Neuronal stem cell (in vitro differentiated cells): Measurements from ENCODE around the gene HOXC9.

ENCODE experiments used
- DNase-seq: peaks from one replicate; pipeline ENCODE4 v3.0.0-alpha.2; 2013; ENCODE audit warnings: low spot score
- H2AFZ ChIP-seq: one replicate; pipeline ENCODE4 v1.6.1; 2013; ENCODE audit warnings: mild to moderate bottlenecking, low read length, inconsistent platforms
- H2AK5ac ChIP-seq: 2 replicates; pipeline ENCODE4 v1.6.1; 2013; ENCODE audit warnings: low read depth, mild to moderate bottlenecking, inconsistent platforms, low read length, moderate library complexity, mixed read lengths
- H2BK120ac ChIP-seq: 2 replicates; pipeline ENCODE4 v1.6.1; 2013; ENCODE audit warnings: low read depth, mild to moderate bottlenecking, inconsistent platforms, low read length, moderate library complexity, mixed read lengths
- H2BK12ac ChIP-seq: one replicate; pipeline ENCODE4 v1.6.1; 2013; ENCODE audit warnings: low read length, inconsistent platforms
- H2BK15ac ChIP-seq: 2 replicates; pipeline ENCODE4 v1.6.1; 2013; ENCODE audit warnings: mild to moderate bottlenecking, low read length, inconsistent platforms, mixed read lengths
- H2BK5ac ChIP-seq: one replicate; pipeline ENCODE4 v1.6.1; 2013; ENCODE audit warnings: inconsistent platforms, mild to moderate bottlenecking, low read length, moderate library complexity
- H3K14ac ChIP-seq: one replicate; pipeline ENCODE4 v1.6.1; 2013; ENCODE audit warnings: low read length, inconsistent platforms
- H3K18ac ChIP-seq: 2 replicates; pipeline ENCODE4 v1.6.1; 2013; ENCODE audit warnings: low read length, inconsistent platforms
- H3K23ac ChIP-seq: 2 replicates; pipeline ENCODE4 v1.6.1; 2013; ENCODE audit warnings: low read depth, mild to moderate bottlenecking, mixed read lengths, low read length, inconsistent platforms; ENCODE audit not compliant: poor library complexity
- H3K27ac ChIP-seq: replicated peaks from 3 replicates; pipeline ENCODE4 v1.5.1; 2013; ENCODE audit warnings: low read length, inconsistent platforms
- H3K27me3 ChIP-seq, 3 experiments: 2 replicates each; pipeline ENCODE4 v1.6.1; 2013; ENCODE audit warnings: low read length in 3 of 3, mild to moderate bottlenecking in 2 of 3, inconsistent platforms in 1 of 3, low read depth in 1 of 3, mixed read lengths in 1 of 3, moderate library complexity in 1 of 3; ENCODE audit not compliant: control insufficient read depth in 3 of 3, insufficient read depth in 3 of 3
- H3K36me3 ChIP-seq, 2 donors: replicated peaks in 1 of 2; 2 replicates each; pipeline ENCODE4 v1.6.1; 2013; ENCODE audit warnings: low read length in 2 of 2; ENCODE audit not compliant: control insufficient read depth in 2 of 2, insufficient read depth in 2 of 2
- H3K4ac ChIP-seq: 2 replicates; pipeline ENCODE4 v1.6.1; 2013; ENCODE audit warnings: inconsistent platforms, mild to moderate bottlenecking, low read length, moderate library complexity
- H3K4me1 ChIP-seq, 2 donors: 1 replicate in 1 of 2; 2 replicates in 1 of 2; pipeline ENCODE4 v1.6.1; 2013; ENCODE audit warnings: low read length in 2 of 2, low read depth in 1 of 2; ENCODE audit not compliant: control insufficient read depth in 2 of 2, insufficient read depth in 1 of 2
- H3K4me2 ChIP-seq: one replicate; pipeline ENCODE4 v1.6.1; 2013; ENCODE audit warnings: mild to moderate bottlenecking, low read length, inconsistent platforms; ENCODE audit not compliant: insufficient read depth, poor library complexity, severe bottlenecking
- H3K4me3 ChIP-seq, 2 donors: 2 replicates each; pipeline ENCODE4 v1.5.1; 2013; ENCODE audit warnings: low read length in 2 of 2, mild to moderate bottlenecking in 2 of 2, inconsistent platforms in 1 of 2, moderate library complexity in 1 of 2
- H3K79me1 ChIP-seq: one replicate; pipeline ENCODE4 v1.6.1; 2013; ENCODE audit warnings: low read depth, mild to moderate bottlenecking, inconsistent platforms, low read length, moderate library complexity
- H3K9ac ChIP-seq: one replicate; pipeline ENCODE4 v1.6.1; 2013; ENCODE audit warnings: mild to moderate bottlenecking, low read depth, low read length, inconsistent platforms; ENCODE audit not compliant: poor library complexity
- H3K9me3 ChIP-seq, 2 donors: replicated peaks in 1 of 2; 2 replicates each; pipeline versions ENCODE3 to v1.6.1; 2013; ENCODE audit warnings: low read length in 2 of 2, mild to moderate bottlenecking in 2 of 2, inconsistent platforms in 1 of 2, low read depth in 1 of 2, mixed read lengths in 1 of 2, moderate library complexity in 1 of 2; ENCODE audit not compliant: control insufficient read depth in 2 of 2, insufficient read depth in 1 of 2
- H4K8ac ChIP-seq: one replicate; pipeline ENCODE4 v1.6.1; 2013; ENCODE audit warnings: low read depth, mild to moderate bottlenecking, inconsistent platforms, low read length, moderate library complexity
- H4K91ac ChIP-seq: one replicate; pipeline ENCODE4 v1.6.1; 2013; ENCODE audit warnings: low read length, low read depth, mild to moderate bottlenecking, inconsistent platforms; ENCODE audit not compliant: poor library complexity
- WGBS, 2 donors: extraction: QIAGEN DNeasy Blood & Tissue Kit; methylation state at CpG; one replicate each; pipeline ENCODE4 v1.1.7; 2013; ENCODE audit warnings: missing lambda C conversion rate in 2 of 2, mixed read lengths in 1 of 2; ENCODE audit not compliant: insufficient read length in 2 of 2, insufficient replicate concordance in 1 of 2; ENCODE audit errors: extremely low coverage in 2 of 2; 5-methylcytosine and 5-hydroxymethylcytosine counted together

HOXC9 gene

DNA sequence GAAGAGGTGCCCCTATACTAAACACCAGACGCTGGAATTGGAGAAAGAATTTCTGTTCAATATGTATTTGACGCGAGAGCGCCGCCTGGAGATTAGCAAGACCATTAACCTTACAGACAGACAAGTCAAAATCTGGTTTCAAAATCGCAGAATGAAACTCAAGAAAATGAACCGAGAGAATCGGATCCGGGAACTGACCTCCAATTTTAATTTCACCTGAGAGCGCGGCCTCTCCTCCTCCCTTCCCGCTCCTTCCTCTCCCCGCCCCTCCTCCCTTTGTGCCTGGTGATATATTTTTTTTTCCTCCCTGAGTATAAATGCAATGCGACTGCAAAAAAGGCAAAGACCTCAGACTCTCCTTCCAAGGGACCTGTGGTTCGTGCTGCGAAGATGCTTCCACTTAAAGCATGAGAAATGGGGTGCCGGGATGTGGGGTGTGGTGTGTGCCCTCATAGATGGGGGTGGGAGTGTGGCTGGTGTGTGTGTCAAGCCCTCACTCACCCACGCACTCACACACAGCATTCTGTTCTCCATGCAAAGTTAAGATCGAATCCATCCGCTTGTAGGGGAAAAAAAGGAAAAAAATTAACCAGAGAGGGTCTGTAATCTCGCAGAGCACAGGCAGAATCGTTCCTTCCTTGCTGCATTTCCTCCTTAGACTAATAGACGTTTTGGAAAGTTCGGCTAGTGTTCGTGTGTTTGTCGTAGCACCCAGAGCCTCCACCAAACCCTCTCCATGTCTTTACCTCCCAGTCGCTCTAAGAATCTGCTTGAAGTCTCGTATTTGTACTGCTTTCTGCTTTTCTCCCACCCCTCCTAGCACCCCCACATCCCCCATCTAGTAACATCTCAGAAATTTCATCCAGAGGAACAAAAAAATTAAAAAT lies 10.5 kb upstream of the HOXC9 start:
- Histone ChIP-seq H2BK15ac (no peak overlapping the region), H3K4ac (no peak overlapping the region), H2BK5ac (no peak overlapping the region), H3K79me1 (no peaks in the 10 kb centered on the region), H3K18ac (no peak overlapping the region), H3K27ac (no peak overlapping the region), H3K27me3 (peaks cover 65 to 100% (median 99%) of the 10 kb centered on the region in 3 experiments), H2BK12ac (no peak overlapping the region), H4K8ac (no peak overlapping the region), H3K36me3 (no peaks in the 10 kb centered on the region), H3K4me3 (peak overlapping the region in 1 of 2 donors; percentile 39), H3K9ac (no peak overlapping the region), H4K91ac (no peak overlapping the region), H3K23ac (no peak overlapping the region), H2AFZ (no peak overlapping the region), H3K4me1 (peaks cover 0 to 3% of the 10 kb centered on the region in 2 donors), H3K14ac (no peak overlapping the region), H3K4me2 (no peak overlapping the region), H3K9me3 (peaks cover 0 to 10% of the 10 kb centered on the region in 2 donors), H2AK5ac (no peak overlapping the region), H2BK120ac (no peak overlapping the region)
- no CpG with 5 or more reads among the region's 28 CpGs for WGBS, 2 donors
- no peak for DNase-seq

GRCh38 chr12:53990311-53991076 lies 9.5 kb upstream of the HOXC9 start:
- H3K23ac ChIP-seq = peak overlapping the region; percentile 25
- H3K4me2 ChIP-seq = no peak overlapping the region
- H2BK15ac ChIP-seq = no peak overlapping the region
- H3K4me3 ChIP-seq = no peak overlapping the region
- H2BK5ac ChIP-seq = no peak overlapping the region
- peaks cover 0 to 5% of the 10 kb centered on the region in 2 donors for H3K9me3 ChIP-seq
- H2BK12ac ChIP-seq = no peak overlapping the region
- no peak overlapping the region for H4K8ac ChIP-seq
- no peak overlapping the region for H3K9ac ChIP-seq
- DNase-seq = no peak
- H3K79me1 ChIP-seq = no peaks in the 10 kb centered on the region
- H3K4ac ChIP-seq = no peak overlapping the region
- H3K4me1 ChIP-seq = peaks cover 0 to under 1% of the 10 kb centered on the region in 2 donors
- H3K14ac ChIP-seq = no peak overlapping the region
- WGBS, 2 donors = no CpG with 5 or more reads among the region's 27 CpGs
- H3K27me3 ChIP-seq = peaks cover 70 to 100% (median 100%) of the 10 kb centered on the region in 3 experiments
- H2BK120ac ChIP-seq = no peak overlapping the region
- no peaks in the 10 kb centered on the region for H3K36me3 ChIP-seq
- no peak overlapping the region for H3K18ac ChIP-seq
- H2AK5ac ChIP-seq = no peak overlapping the region
- no peak overlapping the region for H3K27ac ChIP-seq
- H4K91ac ChIP-seq = no peak overlapping the region
- no peak overlapping the region for H2AFZ ChIP-seq

GRCh38 chr12:53991077-53991460 lies 8.9 kb upstream of the HOXC9 start:
- no CpG with 5 or more reads among the region's 8 CpGs for WGBS, 2 donors
- no peak overlapping the region for H3K9ac ChIP-seq
- H3K79me1 ChIP-seq = no peaks in the 10 kb centered on the region
- no peak overlapping the region for H3K4ac ChIP-seq
- H2AK5ac ChIP-seq = no peak overlapping the region
- H3K27ac ChIP-seq = no peak overlapping the region
- H3K4me2 ChIP-seq = no peak overlapping the region
- H3K36me3 ChIP-seq = no peaks in the 10 kb centered on the region
- H3K4me1 ChIP-seq = no peaks in the 10 kb centered on the region
- H3K4me3 ChIP-seq = no peak overlapping the region
- no peak overlapping the region for H2BK5ac ChIP-seq
- H3K9me3 ChIP-seq = peaks cover 0 to 4% of the 10 kb centered on the region in 2 donors
- peaks cover 67 to 100% (median 100%) of the 10 kb centered on the region in 3 experiments for H3K27me3 ChIP-seq
- DNase-seq = no peak
- H3K18ac ChIP-seq = no peak overlapping the region
- no peak overlapping the region for H2AFZ ChIP-seq
- H4K91ac ChIP-seq = no peak overlapping the region
- no peak overlapping the region for H3K14ac ChIP-seq
- H2BK120ac ChIP-seq = no peak overlapping the region
- no peak overlapping the region for H3K23ac ChIP-seq
- no peak overlapping the region for H2BK15ac ChIP-seq
- no peak overlapping the region for H2BK12ac ChIP-seq
- H4K8ac ChIP-seq = no peak overlapping the region

GRCh38 chr12:53992377-53992889 lies 7.5 kb upstream of the HOXC9 start:
- H3K79me1 ChIP-seq = no peaks in the 10 kb centered on the region
- H2AK5ac ChIP-seq = no peak overlapping the region
- peaks cover 70 to 100% (median 100%) of the 10 kb centered on the region in 3 experiments for H3K27me3 ChIP-seq
- no peaks in the 10 kb centered on the region for H3K4me1 ChIP-seq
- H3K18ac ChIP-seq = no peak overlapping the region
- no peak overlapping the region for H4K91ac ChIP-seq
- no peak overlapping the region for H3K23ac ChIP-seq
- H3K9ac ChIP-seq = no peak overlapping the region
- no peak overlapping the region for H3K4me3 ChIP-seq
- no peak overlapping the region for H4K8ac ChIP-seq
- H3K36me3 ChIP-seq = no peaks in the 10 kb centered on the region
- H3K9me3 ChIP-seq = peaks cover 0 to 4% of the 10 kb centered on the region in 2 donors
- no peak overlapping the region for H2BK5ac ChIP-seq
- no peak overlapping the region for H2BK120ac ChIP-seq
- no peak overlapping the region for H3K27ac ChIP-seq
- no peak for DNase-seq
- no peak overlapping the region for H2BK15ac ChIP-seq
- H3K4ac ChIP-seq = no peak overlapping the region
- no peak overlapping the region for H3K4me2 ChIP-seq
- no peak overlapping the region for H2AFZ ChIP-seq
- H3K14ac ChIP-seq = no peak overlapping the region
- no CpG with 5 or more reads among the region's 7 CpGs for WGBS, 2 donors
- H2BK12ac ChIP-seq = no peak overlapping the region
